HG02840 (cell line): Measurements from ENCODE around the gene CUEDC1.

Experiments
- ATAC-seq: cut with Tn5 transposase; IDR thresholded peaks from one replicate; pipeline ENCODE4 v1.9.1; 2021; ENCODE audit warnings: mild to moderate bottlenecking, moderate library complexity, moderate number of reproducible peaks; ENCODE audit not compliant: unreplicated experiment, low FRiP score

The CUEDC1 gene, protein sequence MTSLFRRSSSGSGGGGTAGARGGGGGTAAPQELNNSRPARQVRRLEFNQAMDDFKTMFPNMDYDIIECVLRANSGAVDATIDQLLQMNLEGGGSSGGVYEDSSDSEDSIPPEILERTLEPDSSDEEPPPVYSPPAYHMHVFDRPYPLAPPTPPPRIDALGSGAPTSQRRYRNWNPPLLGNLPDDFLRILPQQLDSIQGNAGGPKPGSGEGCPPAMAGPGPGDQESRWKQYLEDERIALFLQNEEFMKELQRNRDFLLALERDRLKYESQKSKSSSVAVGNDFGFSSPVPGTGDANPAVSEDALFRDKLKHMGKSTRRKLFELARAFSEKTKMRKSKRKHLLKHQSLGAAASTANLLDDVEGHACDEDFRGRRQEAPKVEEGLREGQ

DNA sequence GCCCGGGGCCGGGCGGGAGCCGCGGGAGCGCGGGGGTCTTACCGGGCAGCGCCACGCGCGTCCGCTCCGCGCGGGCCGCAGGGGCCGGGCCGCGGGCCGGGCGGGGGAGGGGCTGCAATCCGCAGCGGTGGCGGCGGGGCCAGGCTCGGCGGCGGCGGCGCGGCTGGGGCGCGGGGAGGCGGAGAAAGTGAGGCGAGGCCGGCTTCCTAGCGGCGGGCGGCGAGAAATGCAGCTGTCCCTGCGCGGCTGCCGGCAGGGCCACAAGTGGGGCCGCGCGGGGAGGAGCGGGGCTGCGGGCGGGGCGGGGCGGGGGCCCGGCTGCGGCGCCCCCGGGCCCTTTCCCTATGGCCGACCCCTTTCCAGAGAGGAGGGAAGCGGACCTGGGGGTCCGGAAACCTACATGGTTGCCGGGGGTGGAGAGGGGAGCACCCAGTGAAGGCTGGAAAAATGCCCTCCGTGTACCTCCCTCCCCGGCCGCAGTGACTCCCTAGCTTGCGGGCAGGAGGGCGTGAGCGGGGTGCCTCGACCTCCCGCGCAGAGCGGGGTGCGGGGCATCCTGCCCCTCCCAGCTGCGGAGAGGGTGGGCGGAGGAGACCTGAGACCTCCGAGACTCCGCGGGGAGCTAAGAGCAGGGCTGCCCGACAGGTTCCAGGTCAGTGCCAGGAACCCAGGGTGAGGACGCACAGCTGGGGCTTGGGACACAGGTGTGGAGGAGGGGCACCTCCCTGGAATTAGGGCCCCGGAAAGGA lies at the start of gene CUEDC1:
Gene CUEDC1 (minus strand): TSS at position 230 of the 749 bp plus-strand sequence. CDS start 69,848 bp downstream, outside the sequence.
- ATAC-seq = no peak

DNA sequence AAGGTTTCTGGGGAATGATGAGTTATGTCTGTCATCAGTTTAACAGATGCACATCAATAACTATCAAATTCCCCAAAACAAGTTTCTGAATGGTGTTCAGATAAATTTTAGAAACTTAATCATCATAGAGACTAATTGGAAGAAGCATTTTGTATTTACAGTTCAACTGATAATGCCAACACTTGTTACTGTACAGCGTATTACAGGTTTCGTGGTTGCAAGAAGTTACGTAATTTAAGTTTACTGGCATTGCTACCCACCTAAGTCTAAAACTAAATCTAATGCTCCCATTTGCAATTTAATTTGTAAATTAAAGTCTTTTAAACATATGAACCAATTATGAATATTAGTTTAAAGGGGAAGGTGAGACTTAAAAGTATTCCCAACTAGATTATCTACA lies 48.8 kb upstream of the CUEDC1 start:
- no peak for ATAC-seq

DNA sequence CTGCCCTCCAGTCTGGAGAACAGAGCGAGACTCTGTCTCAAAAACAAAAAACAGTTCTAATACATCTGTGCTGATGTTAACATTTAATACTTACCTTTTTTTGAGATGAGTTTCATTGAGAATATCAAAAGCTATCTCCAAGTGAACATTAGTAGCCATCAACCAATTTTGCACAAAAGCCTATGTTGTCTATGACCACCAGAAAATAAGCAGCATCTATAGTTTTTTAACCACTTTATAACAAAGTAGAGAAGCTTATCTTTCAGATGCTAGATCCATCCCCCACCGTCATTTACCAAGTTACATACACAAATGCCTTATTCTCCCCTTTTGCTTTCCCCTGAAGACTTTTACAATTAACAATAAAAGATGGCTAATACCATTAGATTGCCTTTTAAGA lies 47.8 kb upstream of the CUEDC1 start:
- ATAC-seq = no peak

DNA sequence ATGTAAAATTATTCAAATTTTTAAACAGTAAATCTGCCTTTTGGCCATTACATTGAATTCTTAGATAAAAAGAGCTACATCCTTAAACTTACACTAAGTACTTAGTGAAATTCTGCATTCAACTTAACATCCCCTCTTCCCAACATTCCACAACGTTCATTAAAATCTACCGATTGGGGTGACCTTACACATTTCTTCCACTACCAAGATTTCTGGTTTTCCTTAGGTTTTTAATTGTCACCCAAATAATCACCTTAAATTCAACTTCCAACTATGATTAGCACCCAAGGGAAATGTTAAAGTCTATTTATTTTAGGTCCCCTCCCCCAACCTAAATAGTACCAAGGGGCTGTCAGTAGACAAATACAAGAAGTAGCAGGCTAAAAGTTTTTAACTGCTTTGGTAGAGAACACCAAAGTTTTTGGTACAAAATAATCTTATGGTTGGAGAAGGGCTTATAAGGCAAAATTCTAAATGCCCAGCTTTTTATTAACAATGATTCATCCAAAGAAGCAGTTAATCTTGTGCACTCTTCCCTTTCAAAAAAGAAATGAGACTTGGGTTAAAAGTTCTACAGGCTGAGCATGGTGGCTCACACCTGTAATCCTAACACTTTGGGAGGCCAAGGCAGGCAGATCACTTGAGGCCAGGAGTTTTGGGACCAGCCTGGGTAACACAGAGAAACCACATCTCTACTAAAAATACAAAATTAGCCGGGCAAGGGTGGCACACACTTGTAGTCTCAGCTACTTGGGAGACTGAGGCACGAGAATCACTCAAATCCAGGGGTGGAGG lies 47.1 kb upstream of the CUEDC1 start:
- ATAC-seq = no peak

DNA sequence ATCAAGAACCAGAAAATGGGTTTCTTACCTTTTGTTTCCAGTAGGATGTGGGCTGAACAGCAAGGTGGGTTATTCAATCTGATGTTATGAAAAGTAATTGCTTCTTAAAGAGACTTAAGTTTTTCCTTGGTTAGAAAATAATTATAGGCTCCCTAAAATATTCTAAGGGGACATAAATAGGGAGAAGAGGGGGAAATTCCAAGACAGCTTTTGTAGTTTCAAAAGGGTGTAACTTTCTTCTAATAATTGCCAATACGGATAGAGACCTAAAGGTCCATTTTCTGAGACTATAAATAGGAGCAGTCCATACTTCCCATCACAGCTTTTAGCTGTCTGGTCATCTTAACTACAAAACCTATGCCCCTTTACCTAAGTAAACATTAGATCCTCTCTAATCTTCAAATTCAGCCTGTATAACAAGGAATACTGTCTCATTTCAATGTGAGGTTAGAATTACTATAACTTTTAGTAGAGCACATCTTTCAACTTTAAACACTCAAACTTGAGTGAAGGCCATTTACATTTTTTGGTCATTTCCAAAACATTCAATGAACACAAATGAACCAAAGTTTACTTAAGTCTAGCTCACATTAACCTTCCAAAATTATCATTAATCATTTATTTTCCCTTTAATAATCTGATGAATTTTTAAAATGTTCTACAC lies 46.4 kb upstream of the CUEDC1 start:
- no peak for ATAC-seq

DNA sequence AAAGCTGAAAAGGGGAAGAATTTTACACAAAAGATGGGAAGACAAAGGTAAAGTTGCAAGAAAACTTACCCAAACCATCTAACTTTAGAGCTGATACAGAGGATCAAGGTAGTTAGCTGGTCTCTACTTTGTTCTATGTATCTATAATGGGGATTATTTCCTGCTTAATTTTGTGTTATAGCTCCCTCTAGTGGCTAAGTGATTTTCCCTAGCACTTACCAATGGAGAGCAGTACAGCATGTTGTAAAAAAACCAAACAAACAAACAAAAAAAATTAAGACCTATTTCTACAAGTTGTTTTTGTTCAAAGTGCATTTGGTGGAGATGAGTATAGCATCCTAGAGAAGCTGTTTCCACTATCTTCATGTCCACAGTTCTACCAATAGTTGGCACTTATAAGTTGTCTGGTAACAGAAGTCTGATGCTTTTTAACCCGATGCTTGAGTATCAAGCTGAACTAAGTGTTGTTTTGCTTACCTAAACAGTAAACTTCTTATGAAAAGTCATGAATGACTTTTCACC lies 44.3 kb upstream of the CUEDC1 start:
- no peak for ATAC-seq

DNA sequence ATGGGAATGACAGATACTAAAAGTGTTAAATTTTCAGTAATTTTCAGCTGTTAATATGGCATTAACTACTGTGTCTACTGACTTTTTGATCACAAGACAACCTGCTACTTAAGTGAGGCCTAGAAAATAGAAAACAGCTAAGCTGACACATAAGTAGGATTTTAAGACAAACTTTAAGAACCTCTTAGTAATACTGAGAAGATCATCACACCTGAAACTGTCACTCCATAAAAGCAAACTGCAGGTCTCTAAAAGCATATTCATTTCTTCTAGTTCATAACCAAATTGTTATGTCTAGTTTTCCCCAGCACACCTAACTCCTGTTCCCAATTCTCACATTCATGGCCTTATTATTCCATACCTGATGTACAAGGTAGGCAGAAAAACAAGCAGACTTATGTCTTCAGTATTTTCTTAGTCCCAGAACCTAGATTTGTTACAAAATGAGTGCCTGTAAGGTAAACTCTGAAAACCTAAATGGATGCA lies 43.8 kb upstream of the CUEDC1 start:
- ATAC-seq = no peak

DNA sequence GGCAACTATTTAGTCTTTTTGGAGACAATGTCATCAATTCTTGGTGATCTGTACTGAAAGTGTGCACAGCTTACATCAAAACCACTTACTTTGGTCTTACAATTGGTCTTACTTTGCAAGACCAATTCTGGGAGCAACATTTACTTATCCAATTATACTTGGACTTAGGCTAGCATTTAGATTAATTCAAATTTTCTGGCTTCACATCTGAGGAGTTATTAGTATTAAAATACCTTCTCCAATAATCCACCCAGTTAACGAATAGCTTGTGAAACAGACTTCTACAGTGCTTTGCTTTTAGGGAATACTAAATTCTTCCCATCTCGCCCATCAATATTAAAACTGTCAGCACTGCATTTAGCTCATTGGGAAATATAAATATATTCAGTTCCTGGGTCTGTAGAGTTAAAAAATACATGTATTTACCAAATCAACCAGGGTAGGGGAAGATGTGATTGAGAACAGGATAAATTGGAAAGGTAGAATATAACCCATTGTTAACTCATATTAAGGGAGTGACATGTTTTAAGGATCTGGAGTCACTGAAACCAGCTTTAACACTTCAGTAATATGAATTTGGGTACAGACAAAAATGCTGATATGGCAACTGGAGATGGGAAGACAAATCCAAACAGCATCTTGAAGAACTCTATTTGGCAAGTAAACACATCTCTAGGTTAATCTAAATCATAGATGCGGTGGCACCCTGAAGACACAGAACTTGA lies 42.0 kb upstream of the CUEDC1 start:
- no peak for ATAC-seq

DNA sequence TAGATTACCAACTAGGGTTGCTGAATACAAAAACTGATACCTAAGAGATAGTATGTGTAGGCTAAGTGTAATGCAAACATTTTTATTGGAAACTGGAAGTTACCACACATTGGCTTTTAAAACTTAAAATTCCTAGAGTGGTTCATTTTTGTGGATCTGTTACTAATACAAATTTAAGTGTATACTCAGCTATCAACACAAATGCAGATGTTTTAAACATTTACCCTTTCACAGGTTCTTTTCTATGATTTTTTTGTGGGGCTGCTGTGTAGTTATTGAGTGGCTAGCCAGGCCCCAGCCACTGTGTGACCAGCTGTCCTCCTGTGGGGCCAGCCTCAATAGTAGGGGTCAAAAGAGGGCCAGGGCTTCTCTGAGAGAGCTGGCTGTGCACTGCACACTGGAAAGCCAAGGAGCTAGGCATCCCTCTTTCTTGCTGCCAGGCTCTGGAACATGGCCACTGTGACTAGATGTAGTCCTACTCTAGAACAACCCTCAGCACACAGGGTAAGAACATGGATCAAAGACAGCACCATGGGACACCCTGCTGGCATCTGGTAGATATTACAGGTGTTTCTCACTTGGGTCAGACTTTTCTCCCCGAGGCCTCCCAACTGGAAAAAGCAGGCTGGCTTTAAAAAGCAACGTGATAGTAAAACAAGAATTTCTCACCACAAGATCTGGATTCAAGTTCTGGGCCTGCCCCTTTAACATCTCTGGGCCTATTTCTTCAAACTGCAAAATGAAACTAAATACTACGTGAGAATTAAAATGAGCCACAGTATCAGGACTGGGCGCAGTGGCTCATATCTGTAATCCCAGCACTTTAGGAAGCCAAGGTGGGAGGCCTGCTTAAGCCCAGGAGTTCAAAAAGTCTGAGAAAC lies 40.1 kb upstream of the CUEDC1 start:
- ATAC-seq = no peak

DNA sequence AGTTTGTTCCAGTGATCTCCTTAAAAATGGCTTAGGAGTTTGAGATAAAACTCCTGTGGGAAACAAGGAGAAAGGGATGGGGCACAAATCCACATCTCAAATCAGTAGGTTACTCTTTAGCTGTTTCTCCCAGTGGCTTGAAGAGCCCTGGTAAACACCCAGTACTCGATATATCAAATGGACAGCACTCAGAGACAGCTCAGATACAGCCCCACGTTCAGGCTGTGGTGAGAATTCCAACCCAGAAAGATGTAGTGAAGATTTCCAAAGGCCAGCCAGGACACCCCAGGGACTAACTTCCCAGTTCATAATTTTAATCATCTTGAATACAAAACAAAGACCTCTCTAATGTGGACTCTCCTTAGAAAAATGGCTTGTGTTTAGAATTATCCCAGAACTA lies 39.2 kb upstream of the CUEDC1 start:
- ATAC-seq = no peak

DNA sequence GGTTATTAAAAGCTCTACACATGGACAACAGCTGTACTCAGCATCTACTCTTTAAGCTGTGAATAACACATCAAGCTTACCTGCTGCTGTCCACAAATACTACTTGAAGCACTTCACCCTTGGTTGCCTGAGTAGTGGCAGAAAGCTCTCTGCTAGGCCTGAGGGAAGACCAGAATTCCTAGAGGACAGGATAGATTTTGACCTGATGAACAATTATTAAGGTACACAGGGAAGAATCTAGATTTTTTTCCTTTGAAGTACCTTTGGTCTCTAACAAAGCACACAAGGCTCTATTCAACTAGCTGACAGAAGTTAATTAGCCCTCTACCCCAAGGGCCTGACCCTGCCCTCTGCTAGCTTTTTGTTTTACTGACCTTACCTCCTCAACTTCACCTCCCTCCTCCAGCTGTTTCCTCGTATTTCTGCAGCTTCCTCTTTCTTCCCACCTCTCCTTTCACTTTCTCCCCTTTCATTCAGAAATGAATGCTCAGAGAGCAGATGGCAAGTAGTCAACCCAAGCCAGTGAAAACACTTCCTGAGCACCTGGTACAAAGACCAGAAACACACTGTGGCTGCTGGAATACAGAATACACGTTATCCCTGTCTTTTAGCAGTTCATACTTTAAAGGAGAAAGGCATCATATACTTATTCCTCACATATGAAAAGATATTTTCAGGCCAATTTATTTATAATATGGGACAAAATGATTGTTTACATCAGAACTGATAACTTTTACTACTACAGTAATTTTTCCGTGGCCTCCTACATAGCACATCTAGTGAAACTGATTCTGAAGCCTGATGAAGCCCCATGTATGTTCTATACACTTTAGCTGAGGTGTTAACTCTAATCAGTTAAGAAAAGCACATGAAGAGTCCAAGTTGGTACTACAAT lies 38.5 kb upstream of the CUEDC1 start:
- no peak for ATAC-seq

DNA sequence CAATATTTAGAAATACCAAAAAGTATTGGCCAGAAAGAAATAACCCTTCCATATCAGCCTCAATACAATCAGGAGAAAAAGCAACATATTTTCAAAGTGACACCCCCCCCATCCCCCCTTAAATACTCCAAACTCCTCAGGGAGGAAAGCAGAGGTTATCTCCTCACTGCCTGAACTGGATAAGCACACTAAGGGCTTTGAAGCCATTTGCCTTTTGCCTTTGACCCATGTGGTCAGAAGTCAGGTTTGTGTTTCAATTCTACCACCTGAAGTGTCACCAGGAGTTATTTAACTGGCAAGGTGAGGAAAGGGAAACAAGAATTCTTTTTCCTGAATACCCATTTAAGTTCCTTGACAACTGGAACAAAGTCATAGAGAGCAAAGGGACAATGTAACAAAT lies 36.3 kb upstream of the CUEDC1 start:
- ATAC-seq = no peak

DNA sequence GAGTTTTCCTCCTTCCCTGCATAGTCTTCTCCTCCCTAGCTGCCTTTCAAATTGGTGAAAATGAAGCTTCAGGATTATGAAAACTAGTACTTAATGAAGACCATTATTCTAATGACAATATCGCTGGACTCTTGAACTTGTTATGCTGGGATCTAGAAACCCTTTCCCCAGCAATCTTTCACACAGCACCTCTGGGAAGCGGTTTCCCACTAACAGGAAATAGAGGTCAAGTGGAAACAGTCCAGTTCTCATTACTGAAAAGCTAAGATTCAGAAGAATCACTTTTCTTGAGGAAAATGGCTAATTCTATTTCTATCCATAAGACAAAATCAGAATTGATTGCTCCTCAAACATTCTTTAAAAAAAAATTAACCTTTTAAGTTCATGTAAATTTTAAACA lies 34.8 kb upstream of the CUEDC1 start:
- no peak for ATAC-seq

DNA sequence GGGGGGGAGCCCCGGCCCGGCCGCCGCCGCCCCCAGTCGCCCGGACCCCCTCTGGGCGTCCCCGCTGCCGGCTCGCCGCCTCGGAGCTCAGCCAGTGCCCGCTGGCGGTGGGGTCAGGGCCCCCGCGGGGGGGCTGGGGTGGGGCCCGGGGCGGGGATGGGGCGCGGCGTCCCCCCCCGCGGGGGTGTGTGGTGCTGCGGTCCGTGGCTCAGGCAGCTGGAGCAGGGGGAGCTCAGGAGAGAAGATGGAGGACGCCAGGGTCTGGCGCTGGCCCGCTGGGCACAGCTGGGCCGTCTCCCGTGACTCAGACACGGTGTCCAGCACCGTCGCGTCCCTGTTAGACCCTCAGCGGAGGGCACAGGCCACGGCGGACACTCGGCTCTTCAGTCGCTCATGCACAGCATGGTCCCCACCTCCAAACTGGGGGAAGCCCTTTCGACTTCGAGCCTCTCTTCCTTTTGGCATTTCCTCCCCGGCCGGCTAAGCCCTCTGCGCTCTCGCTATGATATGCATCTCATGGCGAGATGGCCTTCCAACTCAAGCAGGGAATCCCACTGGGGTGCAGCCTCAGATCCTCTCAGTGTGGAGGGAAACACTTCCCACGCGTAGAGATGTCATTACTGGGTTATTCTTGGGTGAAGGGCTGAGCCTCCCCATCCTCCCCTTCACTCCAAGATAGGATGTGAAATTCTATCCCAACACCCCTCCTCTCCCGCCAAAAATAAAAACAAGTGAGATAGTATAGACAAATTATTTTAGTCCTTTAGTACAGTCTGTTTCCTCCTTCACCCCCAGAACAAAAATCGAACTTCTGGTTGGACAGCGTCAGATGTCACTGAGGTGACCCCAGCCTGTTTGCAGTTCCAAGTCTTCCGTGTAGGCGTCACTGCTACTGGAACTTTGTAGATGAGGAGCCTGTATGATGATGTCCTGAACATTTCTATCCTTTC lies 33.4 kb upstream of the CUEDC1 start:
- ATAC-seq = peak; percentile 57

DNA sequence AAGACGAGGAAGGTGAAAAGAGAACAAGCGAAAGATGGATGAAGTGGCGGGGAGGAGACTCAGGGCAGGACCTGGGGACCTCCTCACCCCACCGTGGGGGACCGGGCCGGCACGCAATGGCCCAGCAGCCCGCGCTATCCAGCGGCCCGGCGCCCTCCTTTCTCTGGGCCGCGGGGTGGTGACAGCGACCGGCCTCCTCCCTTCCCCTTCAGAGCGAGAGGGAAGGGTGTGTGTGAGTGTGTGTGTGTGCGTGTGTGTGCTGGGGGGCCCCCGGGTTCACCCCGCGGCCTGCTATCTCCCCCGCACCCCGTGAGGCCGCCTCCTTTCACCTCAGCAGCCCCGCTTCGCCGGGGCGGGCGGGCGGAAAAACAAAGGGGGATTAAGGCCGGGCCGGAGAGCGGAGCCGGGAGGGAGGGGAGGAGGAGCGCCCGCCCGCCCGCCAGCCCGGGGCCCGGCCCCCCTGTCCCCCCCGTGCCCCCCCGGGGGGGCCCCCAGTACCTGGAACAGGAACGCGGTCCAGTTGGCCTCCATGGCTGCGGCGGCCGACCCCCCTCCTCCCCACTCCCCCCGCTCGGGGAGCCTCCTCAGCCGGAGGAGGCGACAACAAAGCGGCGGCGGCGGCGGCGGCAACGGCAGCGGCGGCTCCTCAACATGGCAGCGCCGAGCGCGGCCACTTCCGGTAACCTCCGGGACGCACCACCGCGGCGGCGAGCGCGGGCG lies 32.5 kb upstream of the CUEDC1 start, which contains the start of gene VEZF1:
Gene VEZF1 (minus strand): TSS at position 674 of the 720 bp plus-strand sequence. CDS start 143 bp downstream, at position 531.
- peak; percentile 58 for ATAC-seq
